Liver (tissue), 9 donors: Measurements from ENCODE around the gene NF2. TPM values are rescaled to one million over a fixed set of nuclear protein-coding genes. Genes with fewer than 3 reads are reported as not detected.
A peak's percentile ranks its signal among the peaks of the same experiment; 100 is the strongest.

Experiments
- DNase-seq: peaks from one replicate; pipeline ENCODE4 v3.0.0-alpha.2; 2017; ENCODE audit warnings: low spot score
- H3K27ac ChIP-seq, 2 donors: one replicate each; pipeline ENCODE4 v1.7.0; 2013; ENCODE audit warnings: inconsistent platforms in 2 of 2, low read length in 2 of 2, control low read depth in 1 of 2, low read depth in 1 of 2, mild to moderate bottlenecking in 1 of 2
- H3K27me3 ChIP-seq, 4 donors: one replicate each; pipeline versions ENCODE4 v1.6.1 to v1.7.0; 2013; ENCODE audit warnings: low read length in 3 of 4, inconsistent platforms in 1 of 4, mild to moderate bottlenecking in 1 of 4, moderate library complexity in 1 of 4; ENCODE audit not compliant: control insufficient read depth in 4 of 4, insufficient read depth in 4 of 4
- H3K36me3 ChIP-seq, 4 donors: one replicate each; pipeline versions ENCODE4 v1.6.1 to v1.7.0; 2013; ENCODE audit warnings: low read length in 3 of 4, mild to moderate bottlenecking in 3 of 4, low read depth in 1 of 4, moderate library complexity in 1 of 4; ENCODE audit not compliant: control insufficient read depth in 4 of 4, insufficient read depth in 3 of 4
- H3K4me1 ChIP-seq, 4 donors: one replicate each; pipeline versions ENCODE4 v1.6.1 to v1.7.0; 2013; ENCODE audit warnings: low read length in 3 of 4, mild to moderate bottlenecking in 3 of 4, moderate library complexity in 1 of 4; ENCODE audit not compliant: control insufficient read depth in 4 of 4, insufficient read depth in 4 of 4
- H3K4me3 ChIP-seq, 3 donors: one replicate each; pipeline versions ENCODE4 v1.6.1 to v1.7.0; 2013; ENCODE audit warnings: low read length in 3 of 3, control low read depth in 1 of 3, low read depth in 1 of 3, mild to moderate bottlenecking in 1 of 3
- H3K9ac ChIP-seq, 2 donors: one replicate each; pipeline ENCODE4 v1.7.0; 2013; ENCODE audit warnings: low read length in 2 of 2, mild to moderate bottlenecking in 2 of 2, moderate library complexity in 2 of 2, control low read depth in 1 of 2, low read depth in 1 of 2
- H3K9me3 ChIP-seq, 4 donors: one replicate each; pipeline versions ENCODE4 v1.6.1 to v1.7.0; 2013; ENCODE audit warnings: low read length in 3 of 4; ENCODE audit not compliant: control insufficient read depth in 4 of 4
- ATF3 ChIP-seq: IDR thresholded peaks from 2 replicates; pipeline ENCODE4 v1.6.1; 2016; ENCODE audit warnings: antibody characterized with exemption
- EGR1 ChIP-seq, 2 donors: IDR thresholded peaks; 2 replicates each; pipeline ENCODE4 v1.6.1; 2016 to 2018; ENCODE audit warnings: antibody characterized with exemption in 2 of 2, low read depth in 2 of 2
- FOXA1 ChIP-seq: IDR thresholded peaks from 2 replicates; pipeline ENCODE4 v1.6.1; 2016; ENCODE audit warnings: antibody characterized with exemption
- FOXA2 ChIP-seq: IDR thresholded peaks from 2 replicates; pipeline ENCODE4 v1.6.1; 2016; ENCODE audit warnings: antibody characterized with exemption
- GABPA ChIP-seq, 2 donors: IDR thresholded peaks in 1 of 2; conservative IDR thresholded peaks in 1 of 2; 2 replicates each; pipeline ENCODE4 v1.6.1; 2016; ENCODE audit warnings: antibody characterized with exemption in 2 of 2, mild to moderate bottlenecking in 1 of 2, moderate library complexity in 1 of 2
- HNF4A ChIP-seq, 2 donors: conservative IDR thresholded peaks; 2 replicates each; pipeline ENCODE4 v1.6.1; 2016; ENCODE audit warnings: antibody characterized with exemption in 2 of 2, mild to moderate bottlenecking in 2 of 2
- HNF4G ChIP-seq: IDR thresholded peaks from 2 replicates; pipeline ENCODE4 v1.6.1; 2016; ENCODE audit warnings: antibody characterized with exemption
- JUND ChIP-seq, 2 donors: IDR thresholded peaks; 2 replicates each; pipeline ENCODE4 v1.6.1; 2016; ENCODE audit warnings: antibody characterized with exemption in 2 of 2
- MAX ChIP-seq: IDR thresholded peaks from 2 replicates; pipeline ENCODE4 v1.6.1; 2016; ENCODE audit warnings: antibody characterized with exemption
- NR2F2 ChIP-seq: IDR thresholded peaks from 2 replicates; pipeline ENCODE4 v1.6.1; 2016; ENCODE audit warnings: antibody characterized with exemption
- RAD21 ChIP-seq, 2 donors: IDR thresholded peaks; 2 replicates each; pipeline ENCODE4 v1.6.1; 2016; ENCODE audit warnings: antibody characterized with exemption in 2 of 2, mild to moderate bottlenecking in 2 of 2
- RXRA ChIP-seq, 2 donors: IDR thresholded peaks; 2 replicates each; pipeline ENCODE4 v1.6.1; 2017 to 2018; ENCODE audit warnings: antibody characterized with exemption in 2 of 2, mild to moderate bottlenecking in 1 of 2
- SP1 ChIP-seq: IDR thresholded peaks from 2 replicates; pipeline ENCODE4 v1.6.1; 2018; ENCODE audit warnings: antibody characterized with exemption, mild to moderate bottlenecking
- TAF1 ChIP-seq: conservative IDR thresholded peaks from 2 replicates; pipeline ENCODE4 v1.6.1; 2016; ENCODE audit warnings: antibody characterized with exemption, mild to moderate bottlenecking
- YY1 ChIP-seq: IDR thresholded peaks from 2 replicates; pipeline ENCODE4 v1.6.1; 2016; ENCODE audit warnings: antibody characterized with exemption, mild to moderate bottlenecking
- WGBS: extraction: QIAGEN DNeasy Blood & Tissue Kit; methylation state at CpG from one replicate; pipeline ENCODE4 v1.1.7; 2013; 5-methylcytosine and 5-hydroxymethylcytosine counted together
- polyA plus RNA-seq, 2 donors: library from polyadenylated mRNA; stranded (reverse) in 1 of 2; unstranded in 1 of 2; fragments of 200-250 nt in 1 of 2; fragments of >200 nt in 1 of 2; fragmentation: Nextera tagmentation in 1 of 2; extraction: Ambion mirVana in 1 of 2; gene quantifications; one replicate each; pipeline versions ENCODE4 v1.2.1 to v1.2.3, GENCODE V29; 2013 to 2015
- total RNA-seq, 2 donors: library from RNA; depleted of rRNA; stranded (reverse); fragments of >200 nt; gene quantifications; one replicate each; pipeline ENCODE4 v1.2.3, GENCODE V29; 2014
- TF ChIP-seq, protein P1 (sequence below): IDR thresholded peaks from 2 replicates; pipeline ENCODE4 v1.6.1; 2016; ENCODE audit warnings: antibody characterized with exemption, mild to moderate bottlenecking
- TF ChIP-seq, protein P2 (sequence below): IDR thresholded peaks from 2 replicates; pipeline ENCODE4 v1.6.1; 2016; ENCODE audit warnings: antibody characterized with exemption
- TF ChIP-seq, protein P3 (sequence below): fragments of 150-350 bp; IDR thresholded peaks from 2 replicates; pipeline ENCODE4 v1.5.1; 2017; ENCODE audit warnings: improper control_type of control experiment, low read depth, low read length; ENCODE audit not compliant: missing input control
- donor health status: healthy.
- donor health status: healthy.
- donor health status: healthy.
- donor health status: healthy.
- donor health status: healthy.

The NF2 gene
- total and polyA plus RNA-seq, 4 donors: 6.2 to 25.2 (median 11.2) TPM

GRCh38 chr22:29570912-29571549 lies 32.4 kb upstream of the NF2 start:
- no peaks in the 10 kb centered on the region for H3K27me3 ChIP-seq
- no peak for DNase-seq
- no peak overlapping the region for H3K27ac ChIP-seq
- peaks cover 2 to 19% (median 10%) of the 10 kb centered on the region in 4 donors for H3K36me3 ChIP-seq
- WGBS: 67% methylated on average over 2 of the region's 2 CpGs
- no peak overlapping the region for H3K9ac ChIP-seq
- TF ChIP-seq FOXA1: no peak
- peak in 1 of 2 donors; percentile 19 for TF ChIP-seq HNF4A (conservative IDR thresholded peaks at IDR 0.05)
- TF ChIP-seq RXRA (IDR thresholded peaks at IDR 0.05): peak in 1 of 2 donors; percentile 12
- H3K9me3 ChIP-seq: no peaks in the 10 kb centered on the region
- no peak overlapping the region for H3K4me3 ChIP-seq
- H3K4me1 ChIP-seq: peaks cover 6 to 34% (median 25%) of the 10 kb centered on the region in 4 donors

GRCh38 chr22:29574762-29575450 lies 28.5 kb upstream of the NF2 start:
- H3K4me3 ChIP-seq: peak overlapping the region in 2 of 3 donors; percentile 33 to 49
- DNase-seq: no peak

More at GRCh38 chr22:29574762-29575450, 28.5 kb upstream of the NF2 start:
- peak overlapping the region; percentile 74 to 96 for H3K27ac ChIP-seq
- no peaks in the 10 kb centered on the region for H3K9me3 ChIP-seq
- TF ChIP-seq, protein P1, sequence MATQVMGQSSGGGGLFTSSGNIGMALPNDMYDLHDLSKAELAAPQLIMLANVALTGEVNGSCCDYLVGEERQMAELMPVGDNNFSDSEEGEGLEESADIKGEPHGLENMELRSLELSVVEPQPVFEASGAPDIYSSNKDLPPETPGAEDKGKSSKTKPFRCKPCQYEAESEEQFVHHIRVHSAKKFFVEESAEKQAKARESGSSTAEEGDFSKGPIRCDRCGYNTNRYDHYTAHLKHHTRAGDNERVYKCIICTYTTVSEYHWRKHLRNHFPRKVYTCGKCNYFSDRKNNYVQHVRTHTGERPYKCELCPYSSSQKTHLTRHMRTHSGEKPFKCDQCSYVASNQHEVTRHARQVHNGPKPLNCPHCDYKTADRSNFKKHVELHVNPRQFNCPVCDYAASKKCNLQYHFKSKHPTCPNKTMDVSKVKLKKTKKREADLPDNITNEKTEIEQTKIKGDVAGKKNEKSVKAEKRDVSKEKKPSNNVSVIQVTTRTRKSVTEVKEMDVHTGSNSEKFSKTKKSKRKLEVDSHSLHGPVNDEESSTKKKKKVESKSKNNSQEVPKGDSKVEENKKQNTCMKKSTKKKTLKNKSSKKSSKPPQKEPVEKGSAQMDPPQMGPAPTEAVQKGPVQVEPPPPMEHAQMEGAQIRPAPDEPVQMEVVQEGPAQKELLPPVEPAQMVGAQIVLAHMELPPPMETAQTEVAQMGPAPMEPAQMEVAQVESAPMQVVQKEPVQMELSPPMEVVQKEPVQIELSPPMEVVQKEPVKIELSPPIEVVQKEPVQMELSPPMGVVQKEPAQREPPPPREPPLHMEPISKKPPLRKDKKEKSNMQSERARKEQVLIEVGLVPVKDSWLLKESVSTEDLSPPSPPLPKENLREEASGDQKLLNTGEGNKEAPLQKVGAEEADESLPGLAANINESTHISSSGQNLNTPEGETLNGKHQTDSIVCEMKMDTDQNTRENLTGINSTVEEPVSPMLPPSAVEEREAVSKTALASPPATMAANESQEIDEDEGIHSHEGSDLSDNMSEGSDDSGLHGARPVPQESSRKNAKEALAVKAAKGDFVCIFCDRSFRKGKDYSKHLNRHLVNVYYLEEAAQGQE: peak; percentile 69
- no peak for TF ChIP-seq RAD21 (IDR thresholded peaks at IDR 0.05)
- TF ChIP-seq YY1: peak; percentile 29
- TF ChIP-seq HNF4A (conservative IDR thresholded peaks at IDR 0.05): peak; percentile 36 to 57
- no peak for TF ChIP-seq FOXA2
- TF ChIP-seq NR2F2: no peak
- no peak for TF ChIP-seq MAX
- peak; percentile 56 for TF ChIP-seq TAF1
- TF ChIP-seq FOXA1: no peak
- TF ChIP-seq JUND (IDR thresholded peaks at IDR 0.05): no peak
- no peak for TF ChIP-seq GABPA (IDR thresholded peaks at IDR 0.05 in 1 of 2, conservative IDR thresholded peaks at IDR 0.05 in 1 of 2)
- no peak for TF ChIP-seq HNF4G
- TF ChIP-seq EGR1 (IDR thresholded peaks at IDR 0.05; ENCODE audit: low read depth in 2 of 2): no peak
- TF ChIP-seq, protein P2, sequence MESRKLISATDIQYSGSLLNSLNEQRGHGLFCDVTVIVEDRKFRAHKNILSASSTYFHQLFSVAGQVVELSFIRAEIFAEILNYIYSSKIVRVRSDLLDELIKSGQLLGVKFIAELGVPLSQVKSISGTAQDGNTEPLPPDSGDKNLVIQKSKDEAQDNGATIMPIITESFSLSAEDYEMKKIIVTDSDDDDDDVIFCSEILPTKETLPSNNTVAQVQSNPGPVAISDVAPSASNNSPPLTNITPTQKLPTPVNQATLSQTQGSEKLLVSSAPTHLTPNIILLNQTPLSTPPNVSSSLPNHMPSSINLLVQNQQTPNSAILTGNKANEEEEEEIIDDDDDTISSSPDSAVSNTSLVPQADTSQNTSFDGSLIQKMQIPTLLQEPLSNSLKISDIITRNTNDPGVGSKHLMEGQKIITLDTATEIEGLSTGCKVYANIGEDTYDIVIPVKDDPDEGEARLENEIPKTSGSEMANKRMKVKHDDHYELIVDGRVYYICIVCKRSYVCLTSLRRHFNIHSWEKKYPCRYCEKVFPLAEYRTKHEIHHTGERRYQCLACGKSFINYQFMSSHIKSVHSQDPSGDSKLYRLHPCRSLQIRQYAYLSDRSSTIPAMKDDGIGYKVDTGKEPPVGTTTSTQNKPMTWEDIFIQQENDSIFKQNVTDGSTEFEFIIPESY: peak; percentile 93
- peak; percentile 90 for TF ChIP-seq SP1
- no peak for TF ChIP-seq ATF3
- TF ChIP-seq RXRA (IDR thresholded peaks at IDR 0.05): peak; percentile 68 to 77
- TF ChIP-seq, protein P3, sequence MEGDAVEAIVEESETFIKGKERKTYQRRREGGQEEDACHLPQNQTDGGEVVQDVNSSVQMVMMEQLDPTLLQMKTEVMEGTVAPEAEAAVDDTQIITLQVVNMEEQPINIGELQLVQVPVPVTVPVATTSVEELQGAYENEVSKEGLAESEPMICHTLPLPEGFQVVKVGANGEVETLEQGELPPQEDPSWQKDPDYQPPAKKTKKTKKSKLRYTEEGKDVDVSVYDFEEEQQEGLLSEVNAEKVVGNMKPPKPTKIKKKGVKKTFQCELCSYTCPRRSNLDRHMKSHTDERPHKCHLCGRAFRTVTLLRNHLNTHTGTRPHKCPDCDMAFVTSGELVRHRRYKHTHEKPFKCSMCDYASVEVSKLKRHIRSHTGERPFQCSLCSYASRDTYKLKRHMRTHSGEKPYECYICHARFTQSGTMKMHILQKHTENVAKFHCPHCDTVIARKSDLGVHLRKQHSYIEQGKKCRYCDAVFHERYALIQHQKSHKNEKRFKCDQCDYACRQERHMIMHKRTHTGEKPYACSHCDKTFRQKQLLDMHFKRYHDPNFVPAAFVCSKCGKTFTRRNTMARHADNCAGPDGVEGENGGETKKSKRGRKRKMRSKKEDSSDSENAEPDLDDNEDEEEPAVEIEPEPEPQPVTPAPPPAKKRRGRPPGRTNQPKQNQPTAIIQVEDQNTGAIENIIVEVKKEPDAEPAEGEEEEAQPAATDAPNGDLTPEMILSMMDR: no peak
- 38% methylated on average over 7 of the region's 7 CpGs for WGBS
- H3K36me3 ChIP-seq: peaks cover 0 to 5% (median 1%) of the 10 kb centered on the region in 4 donors
- H3K9ac ChIP-seq: peak overlapping the region in 1 of 2 donors; percentile 43
- peaks cover 9 to 48% (median 33%) of the 10 kb centered on the region in 4 donors for H3K4me1 ChIP-seq
- H3K27me3 ChIP-seq: no peaks in the 10 kb centered on the region
